GM23338 (cell line): ENCODE measurements around the gene ACTR8. TPM values are rescaled to one million over a fixed set of nuclear protein-coding genes. Genes with fewer than 3 reads are reported as not detected.

Source experiments
- ATAC-seq: fragments of 200-7000 bp; cut with Tn5 transposase; 3 replicates; pipeline ENCODE4 v1.9.1; 2020
- DNase-seq: peaks from one replicate; pipeline ENCODE4 v3.0.0-alpha.2; 2015; ENCODE audit warnings: low spot score
- H2AFZ ChIP-seq: fragments of 200-600 bp; sonication (generic); 2 replicates; pipeline ENCODE4 v1.8.0; 2016; ENCODE audit warnings: antibody characterized with exemption, mild to moderate bottlenecking, moderate library complexity
- H3F3A ChIP-seq: fragments of 200-600 bp; sonication (generic); replicated peaks from 2 replicates; pipeline ENCODE4 v1.8.0; 2017; ENCODE audit warnings: antibody characterized with exemption, mixed run types, low read depth
- H3K27ac ChIP-seq: fragments of 200-600 bp; sonication (generic); 2 replicates; pipeline ENCODE4 v1.6.1; 2016; ENCODE audit warnings: low read depth
- H3K27me3 ChIP-seq: fragments of 200-600 bp; sonication (generic); 2 replicates; pipeline ENCODE4 v1.8.0; 2016; ENCODE audit warnings: mild to moderate bottlenecking, mixed run types, moderate library complexity; ENCODE audit not compliant: insufficient read depth
- H3K36me3 ChIP-seq: fragments of 200-600 bp; sonication (generic); 2 replicates; pipeline ENCODE4 v1.8.0; 2016; ENCODE audit warnings: mild to moderate bottlenecking; ENCODE audit not compliant: insufficient read depth
- H3K4me1 ChIP-seq: fragments of 200-600 bp; sonication (generic); 2 replicates; pipeline ENCODE4 v1.8.0; 2016; ENCODE audit warnings: mild to moderate bottlenecking, moderate library complexity; ENCODE audit not compliant: insufficient read depth
- H3K4me2 ChIP-seq: fragments of 200-600 bp; sonication (generic); 2 replicates; pipeline ENCODE4 v1.7.1; 2017; ENCODE audit warnings: mixed run types
- H3K4me3 ChIP-seq: fragments of 200-600 bp; sonication (generic); 2 replicates; pipeline ENCODE4 v1.6.1; 2016; ENCODE audit warnings: mixed run types
- H3K79me2 ChIP-seq: fragments of 200-600 bp; sonication (generic); replicated peaks from 2 replicates; pipeline ENCODE4 v1.8.0; 2017; ENCODE audit warnings: mild to moderate bottlenecking; ENCODE audit not compliant: insufficient read depth
- H3K9me2 ChIP-seq: fragments of 200-600 bp; sonication (generic); 2 replicates; pipeline ENCODE4 v1.8.0; 2017; ENCODE audit not compliant: insufficient read depth
- H4K20me1 ChIP-seq: fragments of 200-600 bp; sonication (generic); replicated peaks from 2 replicates; pipeline ENCODE4 v1.8.0; 2017; ENCODE audit warnings: mild to moderate bottlenecking; ENCODE audit not compliant: insufficient read depth
- H3K27ac Mint-ChIP-seq: 2 replicates; pipeline ENCODE4 v1.8.0; 2020; ENCODE audit warnings: inconsistent platforms, mild to moderate bottlenecking, moderate library complexity, mixed read lengths
- H3K27me3 Mint-ChIP-seq: 3 replicates; pipeline ENCODE4 v1.8.0; 2022; ENCODE audit warnings: low read depth, mild to moderate bottlenecking, moderate library complexity, mixed read lengths, inconsistent platforms; ENCODE audit not compliant: insufficient read depth, poor library complexity
- H3K36me3 Mint-ChIP-seq: 3 replicates; pipeline ENCODE4 v1.8.0; 2021; ENCODE audit warnings: low read depth, mild to moderate bottlenecking, inconsistent platforms, moderate library complexity, mixed read lengths
- H3K4me1 Mint-ChIP-seq: 3 replicates; pipeline ENCODE4 v1.8.0; 2020; ENCODE audit warnings: mild to moderate bottlenecking, inconsistent platforms, mixed read lengths
- H3K4me3 Mint-ChIP-seq: 3 replicates; pipeline ENCODE4 v1.8.0; 2021; ENCODE audit warnings: moderate library complexity, mild to moderate bottlenecking, inconsistent platforms, mixed read lengths
- H3K9me3 Mint-ChIP-seq: 3 replicates; pipeline ENCODE4 v1.8.0; 2020; ENCODE audit warnings: moderate library complexity, mild to moderate bottlenecking, inconsistent platforms, mixed read lengths
- JUNB ChIP-seq: IDR thresholded peaks from one replicate; pipeline ENCODE4 v1.6.1; 2016; ENCODE audit warnings: antibody characterized with exemption; ENCODE audit not compliant: unreplicated experiment
- ZNF331 ChIP-seq: fragments of 250-450 bp; sonication (Bioruptor Pico); IDR thresholded peaks from 2 replicates; pipeline ENCODE4 v1.5.0; 2020; ENCODE audit warnings: low read depth, mild to moderate bottlenecking, moderate library complexity
- polyA plus RNA-seq: library from polyadenylated mRNA; unstranded; fragments of >200 nt; fragmentation: Nextera tagmentation; extraction: Ambion mirVana; gene quantifications from 2 replicates; pipeline ENCODE4 v1.2.1, GENCODE V29; 2016
- total RNA-seq: library from RNA; depleted of rRNA; stranded (reverse); fragments of >200 nt; shearing (Covaris generic); gene quantifications from 2 replicates; pipeline ENCODE4 v1.2.3, GENCODE V29; 2014
- TF ChIP-seq, protein P1 (sequence below): fragments of 250-450 bp; sonication (Bioruptor Pico); IDR thresholded peaks from 2 replicates; pipeline ENCODE4 v1.5.0; 2020; ENCODE audit warnings: mild to moderate bottlenecking, moderate library complexity
- TF ChIP-seq, protein P2 (sequence below), 2 experiments: fragments of 200-600 bp in 1 of 2; sonication (generic) in 1 of 2; conservative IDR thresholded peaks; 2 replicates each; pipeline versions ENCODE4 v1.5.1 to v1.6.1; 2016 to 2017; ENCODE audit warnings: antibody characterized with exemption in 2 of 2, low read depth in 2 of 2, mild to moderate bottlenecking in 2 of 2, moderate library complexity in 1 of 2

The ACTR8 gene
- total and polyA plus RNA-seq, 2 experiments from 2014 or later: 19.8 to 23.0 TPM

DNA sequence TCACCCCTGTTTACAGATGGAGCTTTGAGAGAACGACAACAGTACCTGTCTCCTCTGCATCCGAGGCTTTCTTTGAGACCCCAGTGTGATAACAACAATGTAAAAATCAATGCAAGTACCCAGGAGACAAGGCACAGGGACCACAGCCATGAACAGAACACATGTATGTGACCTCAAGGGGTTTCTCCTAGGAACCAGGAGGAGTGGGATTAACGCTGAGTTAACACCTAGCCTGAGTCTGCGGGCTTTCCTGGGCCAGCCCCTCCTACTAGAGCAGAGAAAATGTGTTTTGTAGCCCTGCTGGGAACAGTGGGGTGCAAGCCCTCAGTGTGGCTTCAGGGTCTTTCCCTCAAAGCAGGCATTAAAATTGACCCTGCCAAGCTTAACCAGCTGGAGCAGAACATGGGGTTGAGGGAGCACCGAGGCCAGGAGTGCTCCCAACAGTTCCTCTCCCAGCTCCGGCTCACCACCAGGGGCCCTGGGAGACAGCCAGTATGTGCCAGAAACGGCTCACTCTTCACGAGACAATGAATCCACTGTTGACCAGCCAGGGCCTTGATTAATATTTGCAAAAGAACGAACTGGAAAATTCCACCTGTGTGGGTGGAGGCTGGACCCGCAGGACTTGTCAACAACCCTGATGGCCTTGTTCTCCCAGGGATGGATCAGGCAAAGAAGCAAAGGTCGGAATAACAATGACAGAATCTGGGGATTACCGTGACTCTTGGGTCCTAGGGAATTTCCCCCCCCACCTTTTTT lies 39.3 kb downstream of the ACTR8 start (continued):
- TF ChIP-seq, protein P1, sequence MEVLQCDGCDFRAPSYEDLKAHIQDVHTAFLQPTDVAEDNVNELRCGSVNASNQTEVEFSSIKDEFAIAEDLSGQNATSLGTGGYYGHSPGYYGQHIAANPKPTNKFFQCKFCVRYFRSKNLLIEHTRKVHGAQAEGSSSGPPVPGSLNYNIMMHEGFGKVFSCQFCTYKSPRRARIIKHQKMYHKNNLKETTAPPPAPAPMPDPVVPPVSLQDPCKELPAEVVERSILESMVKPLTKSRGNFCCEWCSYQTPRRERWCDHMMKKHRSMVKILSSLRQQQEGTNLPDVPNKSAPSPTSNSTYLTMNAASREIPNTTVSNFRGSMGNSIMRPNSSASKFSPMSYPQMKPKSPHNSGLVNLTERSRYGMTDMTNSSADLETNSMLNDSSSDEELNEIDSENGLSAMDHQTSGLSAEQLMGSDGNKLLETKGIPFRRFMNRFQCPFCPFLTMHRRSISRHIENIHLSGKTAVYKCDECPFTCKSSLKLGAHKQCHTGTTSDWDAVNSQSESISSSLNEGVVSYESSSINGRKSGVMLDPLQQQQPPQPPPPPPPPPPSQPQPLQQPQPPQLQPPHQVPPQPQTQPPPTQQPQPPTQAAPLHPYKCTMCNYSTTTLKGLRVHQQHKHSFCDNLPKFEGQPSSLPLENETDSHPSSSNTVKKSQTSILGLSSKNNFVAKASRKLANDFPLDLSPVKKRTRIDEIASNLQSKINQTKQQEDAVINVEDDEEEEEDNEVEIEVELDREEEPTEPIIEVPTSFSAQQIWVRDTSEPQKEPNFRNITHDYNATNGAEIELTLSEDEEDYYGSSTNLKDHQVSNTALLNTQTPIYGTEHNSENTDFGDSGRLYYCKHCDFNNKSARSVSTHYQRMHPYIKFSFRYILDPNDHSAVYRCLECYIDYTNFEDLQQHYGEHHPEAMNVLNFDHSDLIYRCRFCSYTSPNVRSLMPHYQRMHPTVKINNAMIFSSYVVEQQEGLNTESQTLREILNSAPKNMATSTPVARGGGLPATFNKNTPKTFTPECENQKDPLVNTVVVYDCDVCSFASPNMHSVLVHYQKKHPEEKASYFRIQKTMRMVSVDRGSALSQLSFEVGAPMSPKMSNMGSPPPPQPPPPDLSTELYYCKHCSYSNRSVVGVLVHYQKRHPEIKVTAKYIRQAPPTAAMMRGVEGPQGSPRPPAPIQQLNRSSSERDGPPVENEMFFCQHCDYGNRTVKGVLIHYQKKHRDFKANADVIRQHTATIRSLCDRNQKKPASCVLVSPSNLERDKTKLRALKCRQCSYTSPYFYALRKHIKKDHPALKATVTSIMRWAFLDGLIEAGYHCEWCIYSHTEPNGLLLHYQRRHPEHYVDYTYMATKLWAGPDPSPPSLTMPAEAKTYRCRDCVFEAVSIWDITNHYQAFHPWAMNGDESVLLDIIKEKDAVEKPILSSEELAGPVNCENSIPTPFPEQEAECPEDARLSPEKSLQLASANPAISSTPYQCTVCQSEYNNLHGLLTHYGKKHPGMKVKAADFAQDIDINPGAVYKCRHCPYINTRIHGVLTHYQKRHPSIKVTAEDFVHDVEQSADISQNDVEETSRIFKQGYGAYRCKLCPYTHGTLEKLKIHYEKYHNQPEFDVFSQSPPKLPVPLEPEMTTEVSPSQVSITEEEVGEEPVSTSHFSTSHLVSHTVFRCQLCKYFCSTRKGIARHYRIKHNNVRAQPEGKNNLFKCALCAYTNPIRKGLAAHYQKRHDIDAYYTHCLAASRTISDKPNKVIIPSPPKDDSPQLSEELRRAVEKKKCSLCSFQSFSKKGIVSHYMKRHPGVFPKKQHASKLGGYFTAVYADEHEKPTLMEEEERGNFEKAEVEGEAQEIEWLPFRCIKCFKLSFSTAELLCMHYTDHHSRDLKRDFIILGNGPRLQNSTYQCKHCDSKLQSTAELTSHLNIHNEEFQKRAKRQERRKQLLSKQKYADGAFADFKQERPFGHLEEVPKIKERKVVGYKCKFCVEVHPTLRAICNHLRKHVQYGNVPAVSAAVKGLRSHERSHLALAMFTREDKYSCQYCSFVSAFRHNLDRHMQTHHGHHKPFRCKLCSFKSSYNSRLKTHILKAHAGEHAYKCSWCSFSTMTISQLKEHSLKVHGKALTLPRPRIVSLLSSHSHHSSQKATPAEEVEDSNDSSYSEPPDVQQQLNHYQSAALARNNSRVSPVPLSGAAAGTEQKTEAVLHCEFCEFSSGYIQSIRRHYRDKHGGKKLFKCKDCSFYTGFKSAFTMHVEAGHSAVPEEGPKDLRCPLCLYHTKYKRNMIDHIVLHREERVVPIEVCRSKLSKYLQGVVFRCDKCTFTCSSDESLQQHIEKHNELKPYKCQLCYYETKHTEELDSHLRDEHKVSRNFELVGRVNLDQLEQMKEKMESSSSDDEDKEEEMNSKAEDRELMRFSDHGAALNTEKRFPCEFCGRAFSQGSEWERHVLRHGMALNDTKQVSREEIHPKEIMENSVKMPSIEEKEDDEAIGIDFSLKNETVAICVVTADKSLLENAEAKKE: no peak

DNA sequence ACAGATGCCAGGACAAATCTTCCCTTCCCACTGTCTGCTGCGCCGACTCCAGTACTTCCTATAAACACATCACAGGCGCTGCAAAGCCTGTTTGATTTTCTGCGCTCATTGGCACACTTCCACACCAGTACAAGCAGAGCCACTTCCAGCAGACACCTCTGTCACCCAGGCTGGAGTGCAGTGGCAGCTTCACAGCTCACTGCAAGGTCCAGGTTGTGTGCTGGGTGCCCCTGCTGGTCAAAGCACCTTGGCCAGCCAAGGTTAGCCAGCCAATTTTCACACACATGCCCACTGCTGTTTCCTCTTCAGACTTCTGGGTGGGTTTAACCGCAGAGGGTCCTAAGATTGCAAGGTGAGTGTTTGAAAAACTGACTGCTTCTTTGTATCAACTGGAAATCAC lies 40.7 kb downstream of the ACTR8 start:
- Histone ChIP-seq H2AFZ (no peak overlapping the region), H3K27ac (no peak overlapping the region), H3K4me1 (peaks cover 15% of the 10 kb centered on the region), H3K79me2 (peaks cover 7% of the 10 kb centered on the region; the same call in 1 of the 2 replicates), H3F3A (0 out of 2 replicates have a peak, but pooled peaks cover 5% of the 10 kb centered on the region), H3K9me2 (no peaks in the 10 kb centered on the region), H3K4me2 (no peak overlapping the region), H3K4me3 (no peak overlapping the region), H4K20me1 (no peaks in the 10 kb centered on the region; the same call in 1 of the 2 replicates), H3K27me3 (peaks cover under 1% of the 10 kb centered on the region; the same call in 1 of the 2 replicates), H3K36me3 (no peaks in the 10 kb centered on the region)
- ATAC-seq (no peak), DNase-seq (no peak)
- H3K27ac Mint-ChIP-seq: no peak overlapping the region
- H3K27me3 Mint-ChIP-seq: peaks cover 9% of the 10 kb centered on the region
- H3K4me1 Mint-ChIP-seq: peaks cover 31% of the 10 kb centered on the region
- H3K4me3 Mint-ChIP-seq: no peak overlapping the region
- TF ChIP-seq ZNF331: no peak
- TF ChIP-seq, protein P2, sequence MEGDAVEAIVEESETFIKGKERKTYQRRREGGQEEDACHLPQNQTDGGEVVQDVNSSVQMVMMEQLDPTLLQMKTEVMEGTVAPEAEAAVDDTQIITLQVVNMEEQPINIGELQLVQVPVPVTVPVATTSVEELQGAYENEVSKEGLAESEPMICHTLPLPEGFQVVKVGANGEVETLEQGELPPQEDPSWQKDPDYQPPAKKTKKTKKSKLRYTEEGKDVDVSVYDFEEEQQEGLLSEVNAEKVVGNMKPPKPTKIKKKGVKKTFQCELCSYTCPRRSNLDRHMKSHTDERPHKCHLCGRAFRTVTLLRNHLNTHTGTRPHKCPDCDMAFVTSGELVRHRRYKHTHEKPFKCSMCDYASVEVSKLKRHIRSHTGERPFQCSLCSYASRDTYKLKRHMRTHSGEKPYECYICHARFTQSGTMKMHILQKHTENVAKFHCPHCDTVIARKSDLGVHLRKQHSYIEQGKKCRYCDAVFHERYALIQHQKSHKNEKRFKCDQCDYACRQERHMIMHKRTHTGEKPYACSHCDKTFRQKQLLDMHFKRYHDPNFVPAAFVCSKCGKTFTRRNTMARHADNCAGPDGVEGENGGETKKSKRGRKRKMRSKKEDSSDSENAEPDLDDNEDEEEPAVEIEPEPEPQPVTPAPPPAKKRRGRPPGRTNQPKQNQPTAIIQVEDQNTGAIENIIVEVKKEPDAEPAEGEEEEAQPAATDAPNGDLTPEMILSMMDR (conservative IDR thresholded peaks at IDR 0.05; ENCODE audit: low read depth in 2 of 2): 0 out of 4 replicates have a peak, but pooled peaks of 1 of the 2 experiments have one; percentile 6
- TF ChIP-seq JUNB: no peak
- H3K36me3 Mint-ChIP-seq: no peaks in the 10 kb centered on the region; the same call in 2 of the 3 replicates
- no peaks in the 10 kb centered on the region for H3K9me3 Mint-ChIP-seq
